Astrocyte of the cerebellum (primary cell): ENCODE data around the gene P2RY11.

ENCODE experiments used
- DNase-seq: peaks from one replicate; pipeline ENCODE4 v3.0.0-alpha.2; 2011; ENCODE audit warnings: low read depth
- H3K4me3 ChIP-seq: 2 replicates; pipeline ENCODE4 v1.5.1; 2011; ENCODE audit warnings: mild to moderate bottlenecking, low read depth, low read length, moderate library complexity
- CTCF ChIP-seq: IDR thresholded peaks from 2 replicates; pipeline ENCODE4 v1.5.1; 2012; ENCODE audit warnings: low read length, low read depth, moderate library complexity, mild to moderate bottlenecking; ENCODE audit errors: missing control alignments
- in situ Hi-C: cut with HindIII; loops from 2 replicates; pipeline ENCODE4 v1.10.0; 2017; ENCODE audit warnings: low sequenced_read_pairs

Gene P2RY11

GRCh38 chr19:10144361-10144760, 32.9 kb downstream of the P2RY11 start:
- no peak for TF ChIP-seq CTCF
- in situ Hi-C loops = no loop called here
- H3K4me3 ChIP-seq = no peak overlapping the region
- no peak for DNase-seq

- H3K4me3 ChIP-seq = no peak overlapping the region
- no peak for TF ChIP-seq CTCF
- no peak for DNase-seq
- in situ Hi-C loops = no loop called here
Observed at GRCh38 chr19:10145031-10145430, 33.5 kb downstream of the P2RY11 start.

GRCh38 chr19:10146142-10146541, 34.6 kb downstream of the P2RY11 start:
- H3K4me3 ChIP-seq = no peak overlapping the region
- TF ChIP-seq CTCF = no peak
- in situ Hi-C loops = no loop called here
- DNase-seq = no peak

GRCh38 chr19:10149427-10149826, 37.9 kb downstream of the P2RY11 start:
- in situ Hi-C loops = no loop called here
- no peak for DNase-seq
- TF ChIP-seq CTCF = no peak
- no peak overlapping the region for H3K4me3 ChIP-seq

- in situ Hi-C loops = no loop called here
- no peak for DNase-seq
- H3K4me3 ChIP-seq = no peak overlapping the region
- no peak for TF ChIP-seq CTCF
Observed at GRCh38 chr19:10151521-10151920, 40.0 kb downstream of the P2RY11 start.

- H3K4me3 ChIP-seq = no peak overlapping the region
- in situ Hi-C loops = no loop called here
- DNase-seq = no peak
- no peak for TF ChIP-seq CTCF
Observed at GRCh38 chr19:10152100-10152499, 40.6 kb downstream of the P2RY11 start.

- no peak overlapping the region for H3K4me3 ChIP-seq
- in situ Hi-C loops = no loop called here
- no peak for DNase-seq
- no peak for TF ChIP-seq CTCF
Observed at GRCh38 chr19:10155839-10156238, 44.3 kb downstream of the P2RY11 start.
